Left lung (tissue), 14 donors: ENCODE results near the gene MTF2. TPM values are rescaled to one million over a fixed set of nuclear protein-coding genes. Genes with fewer than 3 reads are reported as not detected.
A peak's percentile ranks its signal among the peaks of the same experiment; 100 is the strongest.
"Not testable (repeated sequence)": the region's sequence is repeated elsewhere in the genome, so short reads cannot be mapped to it uniquely, and the experiment has no call there.

Experiments
- ATAC-seq: fragments of 200-7000 bp; cut with Tn5 transposase; one replicate; pipeline ENCODE4 v1.9.1; 2020; ENCODE audit warnings: moderate library complexity
- DNase-seq, 4 donors: peaks; one replicate each; pipeline ENCODE4 v3.0.0-alpha.2; 2013 to 2020
- H3K27ac ChIP-seq, 2 donors: fragments of 200-600 bp; sonication (generic) in 1 of 2; one replicate each; pipeline versions ENCODE4 v1.5.0 to v1.8.0; 2020 to 2021
- H3K27me3 ChIP-seq, 2 donors: fragments of 200-600 bp; sonication (generic) in 1 of 2; one replicate each; pipeline versions ENCODE4 v1.5.0 to v1.8.0; 2020 to 2021
- H3K36me3 ChIP-seq, 2 donors: fragments of 200-600 bp; sonication (generic) in 1 of 2; one replicate each; pipeline versions ENCODE4 v1.5.0 to v1.8.0; 2020 to 2021
- H3K4me1 ChIP-seq, 2 donors: fragments of 200-600 bp; one replicate each; pipeline ENCODE4 v1.8.0; 2021
- H3K4me3 ChIP-seq, 2 donors: fragments of 200-600 bp; sonication (generic) in 1 of 2; one replicate each; pipeline versions ENCODE4 v1.5.0 to v1.8.0; 2020 to 2021; ENCODE audit warnings: mild to moderate bottlenecking in 1 of 2
- H3K9me3 ChIP-seq, 2 donors: fragments of 200-600 bp; sonication (generic) in 1 of 2; one replicate each; pipeline versions ENCODE4 v1.5.0 to v1.8.0; 2020 to 2021
- CTCF ChIP-seq, 2 donors: fragments of 200-600 bp; sonication (generic) in 1 of 2; IDR thresholded peaks; one replicate each; pipeline versions ENCODE4 v1.5.0 to v1.8.0; 2021; ENCODE audit warnings: antibody characterized with exemption in 2 of 2
- intact Hi-C, 2 donors: fragments of 100-400 bp; cut with DNase I; formaldehyde crosslinking; loops; one replicate each; pipeline versions ENCODE4 v1.11.2 to v1.14.2; 2022
- long read RNA-seq, 12 donors: library from polyadenylated mRNA in 2 of 12; unstranded in 2 of 12; transcript quantifications; one replicate each; pipeline ENCODE4 v2.0.0 and lab custom pipeline, GENCODE V29; 2019 to 2026
- polyA plus RNA-seq, 6 donors: library from polyadenylated mRNA; unstranded; fragments of 120-200 nt; gene quantifications; one replicate each; pipeline ENCODE4 v1.2.1, GENCODE V29; 2013; ENCODE audit not compliant: insufficient read length in 6 of 6
- total RNA-seq, 2 donors: library from RNA; stranded (reverse); fragmentation: NEBNext Ultra II Directional; extraction: Animal tissue kit (Norgen Biotek cat#: 25700); gene quantifications; one replicate each; pipeline ENCODE4 v1.2.1, GENCODE V29; 2021
- donor health status: DM: no; HTN: yes; CAD: no.
- donor health status: DM: no; HTN: no; CAD: no.

The MTF2 gene
- total RNA-seq (10 to 100 TPM; 22.3 to 24.0 TPM), polyA plus RNA-seq (10 to 100 TPM; 55.2 to 76.3 (median 61.2) TPM)
- long read RNA-seq, donor 1, full-length matches to known transcripts, result 11 of 11 reads
- long read RNA-seq, donor 1, partial matches to known transcripts, result 0 of 11 reads
- long read RNA-seq, donor 1, other reads (novel, unspliced or antisense), result 0 of 11 reads
- long read RNA-seq, donor 2, full-length matches to known transcripts, result 4 of 37 reads
- long read RNA-seq, donor 2, partial matches to known transcripts, result 33 of 37 reads
- long read RNA-seq, donor 2, other reads (novel, unspliced or antisense), result 0 of 37 reads
- long read RNA-seq, donor 3, full-length matches to known transcripts, result 8 of 20 reads
- long read RNA-seq, donor 3, partial matches to known transcripts, result 12 of 20 reads
- long read RNA-seq, donor 3, other reads (novel, unspliced or antisense), result 0 of 20 reads
- long read RNA-seq, donor 4, partial matches to known transcripts, result 10 of 15 reads
- long read RNA-seq, donor 4, other reads (novel, unspliced or antisense), result 4 of 15 reads
- long read RNA-seq, donor 5, full-length matches to known transcripts, result 5 of 5 reads
- long read RNA-seq, donor 5, partial matches to known transcripts, result 0 of 5 reads
- long read RNA-seq, donor 5, other reads (novel, unspliced or antisense), result 0 of 5 reads
- long read RNA-seq, donor 6, partial matches to known transcripts, result 0 of 1 reads
- long read RNA-seq, donor 6, other reads (novel, unspliced or antisense), result 0 of 1 reads
- long read RNA-seq, donor 7, full-length matches to known transcripts, result 2 of 2 reads
- long read RNA-seq, donor 7, partial matches to known transcripts, result 0 of 2 reads
- long read RNA-seq, donor 7, other reads (novel, unspliced or antisense), result 0 of 2 reads
- long read RNA-seq, donor 8, full-length matches to known transcripts, result 4 of 31 reads
- long read RNA-seq, donor 8, partial matches to known transcripts, result 5 of 31 reads
- long read RNA-seq, donor 8, other reads (novel, unspliced or antisense), result 22 of 31 reads
- long read RNA-seq, donor 9, result 0 reads
- long read RNA-seq, donor 10, partial matches to known transcripts, result 14 of 18 reads
- long read RNA-seq, donor 10, other reads (novel, unspliced or antisense), result 4 of 18 reads
- long read RNA-seq, donor 11, full-length matches to known transcripts, result 2 of 2 reads
- long read RNA-seq, donor 11, partial matches to known transcripts, result 0 of 2 reads
- long read RNA-seq, donor 11, other reads (novel, unspliced or antisense), result 0 of 2 reads
- long read RNA-seq, donor 12, partial matches to known transcripts, result 0 of 1 reads
- long read RNA-seq, donor 12, other reads (novel, unspliced or antisense), result 0 of 1 reads

DNA sequence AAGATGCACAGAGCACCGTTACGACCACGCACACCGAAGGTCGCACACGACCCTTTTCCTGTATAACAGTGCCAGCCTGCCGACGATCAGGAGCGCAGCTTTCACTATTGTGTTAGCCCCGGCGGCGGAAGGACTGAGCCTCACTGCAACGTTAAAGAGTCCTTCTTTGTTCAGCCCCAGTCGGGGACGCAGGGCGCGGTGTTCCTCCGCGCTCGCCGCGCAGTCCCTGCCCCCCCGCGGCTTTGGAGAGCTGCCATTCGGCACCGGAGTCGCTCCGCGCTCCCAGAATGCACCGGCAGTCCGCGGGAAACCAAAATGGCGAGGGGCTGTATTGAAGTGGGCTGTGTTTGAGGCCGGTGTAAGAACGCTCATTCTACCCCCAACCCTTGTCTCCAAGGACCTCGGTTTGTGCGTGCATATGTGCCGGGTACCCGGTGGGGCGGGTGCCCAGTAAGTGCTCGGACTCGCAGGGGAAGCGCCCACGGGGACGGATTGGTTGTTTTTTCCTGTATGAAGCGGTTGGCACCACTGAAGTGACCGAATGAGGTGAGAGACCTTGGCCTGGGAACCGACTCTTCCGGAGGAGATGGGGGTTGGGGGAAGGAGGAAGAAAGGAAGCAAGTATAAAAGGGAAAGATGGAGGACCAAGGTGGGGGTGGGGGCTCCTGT lies at the start of gene MTF2:
Gene MTF2 (plus strand): TSS at position 298 of the 669 bp plus-strand sequence. CDS start 244 bp downstream, at position 542.
- intact Hi-C loops, result no loop called here
- no peaks in the 10 kb centered on the region for H3K27me3 ChIP-seq
- peak; percentile 96 for ATAC-seq
- H3K4me3 ChIP-seq, result peak within 1 kb of the TSS; percentile 73 to 81
- H3K4me1 ChIP-seq, result peaks cover 11 to 41% of the 10 kb centered on the region in 2 donors
- H3K36me3 ChIP-seq, result no peaks in the 10 kb centered on the region
- no peak for TF ChIP-seq CTCF (IDR thresholded peaks at IDR 0.05)
- peak within 1 kb of the TSS; percentile 85 to 88 for H3K27ac ChIP-seq
- DNase-seq, result peak; percentile 95 to 98 (median 98)
- H3K9me3 ChIP-seq, result no peaks in the 10 kb centered on the region

DNA sequence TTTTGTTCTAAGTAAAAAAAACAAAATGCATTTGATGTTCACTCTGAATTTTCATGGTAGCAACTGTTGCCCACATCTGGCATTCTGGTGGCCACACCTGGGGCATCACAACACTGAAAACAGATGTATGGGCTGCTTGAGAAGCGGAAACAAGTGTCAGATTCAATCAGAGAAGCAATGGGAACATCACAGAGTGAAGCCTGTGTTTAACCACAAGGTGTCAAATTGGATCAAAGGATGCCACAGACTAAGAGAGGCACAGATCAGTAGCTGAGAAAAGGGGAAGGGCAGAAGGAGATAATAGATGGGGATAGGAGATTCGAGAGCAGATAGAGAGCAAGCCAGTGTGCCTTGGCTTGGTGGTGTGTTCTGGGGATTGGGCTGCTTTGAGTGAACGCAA lies 49.8 kb upstream of the MTF2 start:
- intact Hi-C loops, result no loop called here
- no peak for DNase-seq
- Histone ChIP-seq H3K27me3 (no peaks in the 10 kb centered on the region), H3K36me3 (no peaks in the 10 kb centered on the region), H3K27ac (no peak overlapping the region), H3K9me3 (no peaks in the 10 kb centered on the region), H3K4me3 (no peak overlapping the region), H3K4me1 (peaks cover 0 to 11% of the 10 kb centered on the region in 2 donors)
- no peak for ATAC-seq
- TF ChIP-seq CTCF (IDR thresholded peaks at IDR 0.05), result no peak

- H3K27ac ChIP-seq, H3K9me3 ChIP-seq, H3K27me3 ChIP-seq, H3K4me3 ChIP-seq, DNase-seq, H3K36me3 ChIP-seq, ATAC-seq, intact Hi-C loops: not testable (repeated sequence)
- H3K4me1 ChIP-seq, result peaks cover 0 to 11% of the 10 kb centered on the region in 2 donors
Observed at GRCh38 chr1:93030191-93030590, 48.9 kb upstream of the MTF2 start.

- intact Hi-C loops, result no loop called here
- no peak overlapping the region for H3K27ac ChIP-seq
- no peaks in the 10 kb centered on the region for H3K9me3 ChIP-seq
- H3K4me1 ChIP-seq, result peaks cover 0 to 11% of the 10 kb centered on the region in 2 donors
- no peak for TF ChIP-seq CTCF (IDR thresholded peaks at IDR 0.05)
- no peak for DNase-seq
- no peaks in the 10 kb centered on the region for H3K27me3 ChIP-seq
- no peaks in the 10 kb centered on the region for H3K36me3 ChIP-seq
- no peak overlapping the region for H3K4me3 ChIP-seq
- no peak for ATAC-seq
Observed at GRCh38 chr1:93031711-93032110, 47.4 kb upstream of the MTF2 start.

DNA sequence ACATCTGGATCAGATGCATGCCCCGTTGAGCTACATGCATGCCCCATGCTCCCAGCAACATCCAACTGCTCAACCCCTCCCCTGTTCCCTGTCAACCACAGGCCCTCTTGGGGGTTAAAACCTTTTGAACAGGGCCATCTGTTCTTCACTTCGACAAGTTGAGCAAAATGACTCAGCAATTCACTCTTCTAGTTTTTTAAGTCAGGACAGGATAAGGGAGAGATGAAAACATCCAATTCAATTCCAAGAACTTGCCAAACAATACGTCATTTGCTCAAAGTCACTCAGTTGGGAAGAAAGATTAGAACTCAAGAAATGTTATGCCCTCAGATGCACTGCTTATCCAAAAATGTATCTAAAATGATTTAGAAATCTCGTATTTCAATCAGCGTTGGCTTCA lies 46.1 kb upstream of the MTF2 start:
- intact Hi-C loops, result no loop called here
- Histone ChIP-seq H3K27ac (no peak overlapping the region), H3K36me3 (no peaks in the 10 kb centered on the region), H3K4me1 (peaks cover 0 to 11% of the 10 kb centered on the region in 2 donors), H3K4me3 (no peak overlapping the region), H3K27me3 (no peaks in the 10 kb centered on the region), H3K9me3 (no peaks in the 10 kb centered on the region)
- ATAC-seq (no peak), DNase-seq (no peak)
- TF ChIP-seq CTCF (IDR thresholded peaks at IDR 0.05), result no peak
